CD14-positive monocyte (primary cell): Measurements from ENCODE around the gene PKNOX2. TPM values are rescaled to one million over a fixed set of nuclear protein-coding genes. Genes with fewer than 3 reads are reported as not detected.

Source experiments
- DNase-seq, 3 donors: peaks; one replicate each; pipeline ENCODE4 v3.0.0-alpha.2; 2011 to 2022
- H2AFZ ChIP-seq: 2 replicates; pipeline ENCODE4 v1.6.0; 2012; ENCODE audit warnings: mild to moderate bottlenecking, low read depth, low read length, inconsistent platforms; ENCODE audit not compliant: insufficient read depth, poor library complexity, severe bottlenecking
- H3K27ac ChIP-seq, 2 donors: 1 replicate in 1 of 2; 2 replicates in 1 of 2; pipeline ENCODE4 v1.5.1; 2012 to 2013; ENCODE audit warnings: low read length in 2 of 2, control low read depth in 1 of 2, inconsistent platforms in 1 of 2, low read depth in 1 of 2, mild to moderate bottlenecking in 1 of 2
- H3K27me3 ChIP-seq, 2 donors: one replicate each; pipeline versions ENCODE4 v1.6.0 to v1.6.1; 2011 to 2013; ENCODE audit warnings: low read length in 2 of 2; ENCODE audit not compliant: control insufficient read depth in 2 of 2, insufficient read depth in 2 of 2
- H3K36me3 ChIP-seq, 2 donors: replicated peaks in 1 of 2; 1 replicate in 1 of 2; 2 replicates in 1 of 2; pipeline versions ENCODE4 v1.5.1 to v1.6.1; 2012 to 2013; ENCODE audit warnings: low read length in 2 of 2, control low read depth in 1 of 2, inconsistent platforms in 1 of 2, mild to moderate bottlenecking in 1 of 2; ENCODE audit not compliant: insufficient read depth in 2 of 2, control insufficient read depth in 1 of 2
- H3K4me1 ChIP-seq, 2 donors: 1 replicate in 1 of 2; 2 replicates in 1 of 2; pipeline versions ENCODE4 v1.5.1 to v1.6.1; 2012 to 2013; ENCODE audit warnings: low read length in 2 of 2, control low read depth in 1 of 2, inconsistent platforms in 1 of 2, mild to moderate bottlenecking in 1 of 2, moderate library complexity in 1 of 2; ENCODE audit not compliant: insufficient read depth in 2 of 2, control insufficient read depth in 1 of 2
- H3K4me2 ChIP-seq: replicated peaks from 2 replicates; pipeline ENCODE3; 2012; ENCODE audit warnings: low read length, moderate library complexity, mild to moderate bottlenecking; ENCODE audit not compliant: poor library complexity, severe bottlenecking; ENCODE audit errors: extremely low read depth
- H3K4me3 ChIP-seq, 3 experiments: fragments of 200-600 bp in 1 of 3; sonication (generic) in 1 of 3; replicated peaks in 1 of 3; 1 replicate in 2 of 3; 2 replicates in 1 of 3; pipeline ENCODE4 v1.5.1; 2011 to 2013; ENCODE audit warnings: low read length in 3 of 3, mild to moderate bottlenecking in 3 of 3, control low read depth in 2 of 3, low read depth in 2 of 3, inconsistent platforms in 1 of 3, moderate library complexity in 1 of 3
- H3K79me2 ChIP-seq: 2 replicates; pipeline ENCODE4 v1.6.0; 2012; ENCODE audit warnings: mild to moderate bottlenecking, control low read depth, inconsistent platforms, low read length, moderate library complexity; ENCODE audit not compliant: insufficient read depth
- H3K9ac ChIP-seq: 2 replicates; pipeline ENCODE4 v1.6.0; 2017; ENCODE audit warnings: low read length, mild to moderate bottlenecking; ENCODE audit not compliant: insufficient read depth, poor library complexity, severe bottlenecking
- H3K9me3 ChIP-seq, 2 donors: replicated peaks in 1 of 2; 1 replicate in 1 of 2; 2 replicates in 1 of 2; pipeline versions ENCODE4 v1.5.1 to v1.6.1; 2012 to 2013; ENCODE audit warnings: low read length in 2 of 2, control low read depth in 1 of 2; ENCODE audit not compliant: control insufficient read depth in 1 of 2, insufficient read depth in 1 of 2
- H4K20me1 ChIP-seq: 2 replicates; pipeline ENCODE4 v1.6.0; 2012; ENCODE audit warnings: mild to moderate bottlenecking, low read length, control low read depth, moderate library complexity; ENCODE audit not compliant: insufficient read depth
- H3K27ac Mint-ChIP-seq, 7 donors: one replicate each; pipeline ENCODE4 v1.8.0; 2020; ENCODE audit warnings: mild to moderate bottlenecking in 7 of 7, mixed read lengths in 7 of 7, moderate library complexity in 6 of 7, inconsistent platforms in 2 of 7
- H3K27me3 Mint-ChIP-seq, 3 donors: one replicate each; pipeline ENCODE4 v1.8.0; 2021 to 2022; ENCODE audit warnings: low read depth in 3 of 3, mild to moderate bottlenecking in 3 of 3, mixed read lengths in 3 of 3, moderate library complexity in 3 of 3, inconsistent platforms in 1 of 3
- H3K36me3 Mint-ChIP-seq, 2 donors: one replicate each; pipeline ENCODE4 v1.8.0; 2020; ENCODE audit warnings: mixed read lengths in 2 of 2, inconsistent platforms in 1 of 2, mild to moderate bottlenecking in 1 of 2
- H3K4me1 Mint-ChIP-seq: one replicate; pipeline ENCODE4 v1.8.0; 2020; ENCODE audit warnings: mild to moderate bottlenecking, mixed read lengths
- H3K4me3 Mint-ChIP-seq, 2 donors: one replicate each; pipeline ENCODE4 v1.8.0; 2020; ENCODE audit warnings: mild to moderate bottlenecking in 2 of 2, mixed read lengths in 2 of 2, moderate library complexity in 1 of 2
- H3K9me3 Mint-ChIP-seq, 7 donors: one replicate each; pipeline ENCODE4 v1.8.0; 2020 to 2022; ENCODE audit warnings: mixed read lengths in 7 of 7, mild to moderate bottlenecking in 6 of 7, moderate library complexity in 6 of 7, inconsistent platforms in 2 of 7
- CTCF ChIP-seq: fragments of 200-600 bp; IDR thresholded peaks from one replicate; pipeline ENCODE4 v1.8.0; 2022; ENCODE audit warnings: antibody characterized with exemption, mild to moderate bottlenecking
- WGBS: methylation state at CpG from one replicate; pipeline ENCODE4 v1.1.5; 2013; ENCODE audit warnings: missing lambda C conversion rate; ENCODE audit not compliant: insufficient coverage; 5-methylcytosine and 5-hydroxymethylcytosine counted together
- intact Hi-C, 2 donors: fragments of 100-400 bp; cut with micrococcal nuclease; formaldehyde crosslinking; loops; one replicate each; pipeline versions ENCODE4 v1.15.0 to v1.15.1; 2023
- polyA plus RNA-seq, 3 donors: library from polyadenylated mRNA; depleted of rRNA in 1 of 3; unstranded in 2 of 3; stranded (reverse) in 1 of 3; fragments of 300-500 nt in 2 of 3; fragments of >200 nt in 1 of 3; fragmentation: Illumina TruSeq in 2 of 3; gene quantifications; 1 replicate in 2 of 3; 2 replicates in 1 of 3; pipeline ENCODE4 v1.2.3, GENCODE V29; 2012 to 2021

Gene PKNOX2
- polyA plus RNA-seq, 3 donors = not detected

DNA sequence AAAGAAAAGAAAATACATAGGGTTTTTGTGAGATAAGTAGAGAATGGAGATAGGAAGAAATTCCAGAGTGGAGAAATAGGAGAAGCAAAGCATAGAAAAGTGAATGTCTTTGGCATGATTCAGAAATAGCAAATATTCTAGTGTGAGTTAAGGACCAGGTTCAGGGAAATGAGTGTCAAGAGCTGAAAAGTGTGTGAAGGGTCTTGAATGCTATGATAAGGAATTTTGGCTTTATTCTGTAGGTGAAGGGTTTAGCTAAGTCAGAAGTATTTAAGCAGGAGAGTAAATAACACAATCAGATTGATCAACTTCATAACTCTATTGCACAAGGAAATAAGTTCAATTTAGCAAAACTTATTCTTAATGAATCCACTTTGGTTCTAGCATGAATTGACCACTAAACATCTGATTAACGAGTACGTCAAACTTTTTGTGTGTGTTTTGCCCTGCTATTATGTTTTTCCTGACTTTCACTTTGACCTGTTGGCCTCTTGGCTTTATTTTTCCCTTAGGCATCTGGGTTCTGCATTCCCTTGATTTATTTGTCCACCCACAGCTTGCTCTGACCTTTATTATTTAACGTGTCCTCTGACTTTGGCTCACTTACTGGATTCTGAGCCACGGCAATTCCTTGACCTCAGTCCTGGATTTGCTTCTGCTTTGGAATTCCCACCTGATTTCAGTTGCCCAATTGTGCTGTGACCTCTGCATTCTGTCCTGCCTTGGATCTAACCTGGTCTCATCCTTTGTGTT is 41.2 kb upstream of the PKNOX2 start:
- peak overlapping the region; percentile 74 for H2AFZ ChIP-seq
- Mint-ChIP-seq H3K27me3 (peaks cover 14 to 20% (median 16%) of the 10 kb centered on the region in 3 donors), H3K27ac (peak overlapping the region; percentile 12 to 91 (median 84)), H3K4me3 (peak overlapping the region; percentile 59 to 75), H3K36me3 (no peaks in the 10 kb centered on the region), H3K9me3 (peaks cover 0 to 6% (median 0%) of the 10 kb centered on the region in 7 donors), H3K4me1 (peaks cover 21% of the 10 kb centered on the region)
- WGBS = 95% methylated on average over 4 of the region's 4 CpGs
- peak overlapping the region in 1 of 3 experiments; percentile 67 for H3K4me3 ChIP-seq
- no peaks in the 10 kb centered on the region for H3K79me2 ChIP-seq
- H3K4me1 ChIP-seq = peaks cover 20 to 21% of the 10 kb centered on the region in 2 donors
- H3K9ac ChIP-seq = peak overlapping the region; percentile 16
- peak overlapping the region; percentile 57 for H3K4me2 ChIP-seq
- H3K27ac ChIP-seq = peak overlapping the region; percentile 1 to 69
- no peak for TF ChIP-seq CTCF
- H3K27me3 ChIP-seq = peaks cover 4 to 17% of the 10 kb centered on the region in 2 donors
- no peaks in the 10 kb centered on the region for H3K36me3 ChIP-seq
- intact Hi-C loops = no loop called here
- no peaks in the 10 kb centered on the region for H4K20me1 ChIP-seq
- H3K9me3 ChIP-seq = no peaks in the 10 kb centered on the region
- peak in 1 of 3 donors; percentile 42 for DNase-seq

- intact Hi-C loops = no loop called here
- peaks cover 20 to 21% of the 10 kb centered on the region in 2 donors for H3K4me1 ChIP-seq
- H4K20me1 ChIP-seq = no peaks in the 10 kb centered on the region
- peak overlapping the region; percentile 57 for H3K4me2 ChIP-seq
- peaks cover 0 to 6% (median 0%) of the 10 kb centered on the region in 7 donors for H3K9me3 Mint-ChIP-seq
- no peaks in the 10 kb centered on the region for H3K9me3 ChIP-seq
- H2AFZ ChIP-seq = peak overlapping the region; percentile 74
- 72% methylated on average over 5 of the region's 10 CpGs for WGBS
- H3K4me1 Mint-ChIP-seq = peaks cover 21% of the 10 kb centered on the region
- H3K27me3 ChIP-seq = peaks cover 4 to 21% of the 10 kb centered on the region in 2 donors
- H3K79me2 ChIP-seq = no peaks in the 10 kb centered on the region
- no peaks in the 10 kb centered on the region for H3K36me3 Mint-ChIP-seq
- no peaks in the 10 kb centered on the region for H3K36me3 ChIP-seq
- H3K9ac ChIP-seq = peak overlapping the region; percentile 16
- H3K4me3 Mint-ChIP-seq = peak overlapping the region; percentile 59 to 75
- peak overlapping the region; percentile 46 to 69 for H3K27ac ChIP-seq
- DNase-seq = peak; percentile 35 to 75 (median 56)
- peak overlapping the region in 2 of 3 experiments; percentile 27 to 67 for H3K4me3 ChIP-seq
- peak; percentile 59 for TF ChIP-seq CTCF
- H3K27ac Mint-ChIP-seq = peak overlapping the region; percentile 60 to 91 (median 85)
- peaks cover 16 to 19% (median 18%) of the 10 kb centered on the region in 3 donors for H3K27me3 Mint-ChIP-seq
Measured at GRCh38 chr11:125123947-125124617, 40.5 kb upstream of the PKNOX2 start.
